Mesendoderm (in vitro differentiated cells): ENCODE measurements around the gene NXPH4.

Source experiments
- DNase-seq: peaks from one replicate; pipeline ENCODE4 v3.0.0; 2013
- H2AK5ac ChIP-seq: 2 replicates; pipeline ENCODE4 v1.6.1; 2013; ENCODE audit warnings: low read length, inconsistent platforms
- H2BK120ac ChIP-seq: 2 replicates; pipeline ENCODE4 v1.6.1; 2013; ENCODE audit warnings: low read depth, mild to moderate bottlenecking, low read length, moderate library complexity, mixed read lengths
- H2BK15ac ChIP-seq: replicated peaks from 2 replicates; pipeline ENCODE4 v1.6.1; 2013; ENCODE audit warnings: low read depth, mild to moderate bottlenecking, moderate library complexity
- H2BK5ac ChIP-seq: 2 replicates; pipeline ENCODE4 v1.6.1; 2013; ENCODE audit warnings: low read length, inconsistent platforms
- H3K18ac ChIP-seq: 2 replicates; pipeline ENCODE4 v1.6.1; 2013; ENCODE audit warnings: mild to moderate bottlenecking, low read length, mixed read lengths
- H3K23ac ChIP-seq: one replicate; pipeline ENCODE4 v1.6.1; 2013; ENCODE audit warnings: low read length
- H3K27ac ChIP-seq: 2 replicates; pipeline ENCODE4 v1.5.1; 2013; ENCODE audit warnings: low read depth, mild to moderate bottlenecking, inconsistent platforms, low read length, moderate library complexity
- H3K27me3 ChIP-seq: 2 replicates; pipeline ENCODE4 v1.6.1; 2013; ENCODE audit warnings: low read length, control low read depth, mild to moderate bottlenecking, inconsistent platforms; ENCODE audit not compliant: insufficient read depth, poor library complexity
- H3K36me3 ChIP-seq: 2 replicates; pipeline ENCODE4 v1.6.1; 2013; ENCODE audit warnings: low read length, inconsistent platforms; ENCODE audit not compliant: control insufficient read depth, insufficient read depth
- H3K4ac ChIP-seq: one replicate; pipeline ENCODE4 v1.6.1; 2013; ENCODE audit warnings: low read depth, mild to moderate bottlenecking, low read length, moderate library complexity
- H3K4me1 ChIP-seq: 2 replicates; pipeline ENCODE4 v1.6.1; 2013; ENCODE audit warnings: low read depth, low read length, inconsistent platforms; ENCODE audit not compliant: control insufficient read depth
- H3K4me2 ChIP-seq: 2 replicates; pipeline ENCODE4 v1.6.1; 2013; ENCODE audit warnings: low read length
- H3K4me3 ChIP-seq: 2 replicates; pipeline ENCODE4 v1.5.1; 2013; ENCODE audit warnings: mild to moderate bottlenecking, low read length
- H3K56ac ChIP-seq: one replicate; pipeline ENCODE4 v1.6.1; 2013; ENCODE audit warnings: low read length
- H3K79me1 ChIP-seq: 2 replicates; pipeline ENCODE4 v1.6.1; 2013; ENCODE audit warnings: low read length, inconsistent platforms
- H3K79me2 ChIP-seq: 2 replicates; pipeline ENCODE4 v1.6.1; 2013; ENCODE audit warnings: mild to moderate bottlenecking, low read length; ENCODE audit not compliant: control insufficient read depth, insufficient read depth
- H3K9ac ChIP-seq: 2 replicates; pipeline ENCODE4 v1.6.1; 2013; ENCODE audit warnings: low read length, inconsistent platforms
- H4K5ac ChIP-seq: one replicate; pipeline ENCODE4 v1.6.1; 2013; ENCODE audit warnings: low read length
- H4K8ac ChIP-seq: one replicate; pipeline ENCODE4 v1.6.1; 2013; ENCODE audit warnings: low read depth, mild to moderate bottlenecking, control low read depth, low read length, moderate library complexity
- WGBS: extraction: QIAGEN DNeasy Blood & Tissue Kit; methylation state at CpG from one replicate; pipeline ENCODE4 v1.1.7; 2013; ENCODE audit warnings: low lambda C conversion rate, missing lambda C conversion rate; ENCODE audit not compliant: insufficient coverage; ENCODE audit errors: extremely low coverage; 5-methylcytosine and 5-hydroxymethylcytosine counted together

NXPH4 gene

GRCh38 chr12:57180321-57180989 lies 36.1 kb upstream of the NXPH4 start:
- Histone ChIP-seq H3K36me3 (peaks cover 40% of the 10 kb centered on the region), H2BK15ac (no peak overlapping the region), H2AK5ac (no peak overlapping the region), H3K27me3 (no peaks in the 10 kb centered on the region), H3K56ac (no peak overlapping the region), H3K4ac (no peak overlapping the region), H4K8ac (no peak overlapping the region), H4K5ac (no peak overlapping the region), H2BK5ac (no peak overlapping the region), H3K23ac (no peak overlapping the region), H3K27ac (no peak overlapping the region), H3K79me1 (no peaks in the 10 kb centered on the region), H3K4me1 (peaks cover 3% of the 10 kb centered on the region), H3K9ac (no peak overlapping the region), H2BK120ac (no peak overlapping the region), H3K4me3 (no peak overlapping the region), H3K4me2 (no peak overlapping the region), H3K18ac (no peak overlapping the region), H3K79me2 (no peaks in the 10 kb centered on the region)
- no CpG with 5 or more reads among the region's 20 CpGs for WGBS
- DNase-seq, result no peak

GRCh38 chr12:57181072-57181471 lies 35.5 kb upstream of the NXPH4 start:
- DNase-seq, result no peak
- Histone ChIP-seq H2AK5ac (no peak overlapping the region), H2BK120ac (no peak overlapping the region), H3K4me1 (peaks cover 3% of the 10 kb centered on the region), H3K4ac (no peak overlapping the region), H3K36me3 (peaks cover 42% of the 10 kb centered on the region), H3K27me3 (no peaks in the 10 kb centered on the region), H3K23ac (no peak overlapping the region), H4K5ac (no peak overlapping the region), H3K4me2 (no peak overlapping the region), H2BK5ac (no peak overlapping the region), H3K56ac (no peak overlapping the region), H2BK15ac (no peak overlapping the region), H3K79me2 (no peaks in the 10 kb centered on the region), H3K4me3 (no peak overlapping the region), H3K27ac (no peak overlapping the region), H4K8ac (no peak overlapping the region), H3K9ac (no peak overlapping the region), H3K79me1 (no peaks in the 10 kb centered on the region), H3K18ac (no peak overlapping the region)
- no CpG with 5 or more reads among the region's 9 CpGs for WGBS

- Histone ChIP-seq H3K4me2 (no peak overlapping the region), H3K4ac (no peak overlapping the region), H3K9ac (no peak overlapping the region), H3K4me3 (no peak overlapping the region), H2BK120ac (no peak overlapping the region), H3K18ac (no peak overlapping the region), H3K23ac (no peak overlapping the region), H3K79me1 (no peaks in the 10 kb centered on the region), H3K56ac (no peak overlapping the region), H2AK5ac (no peak overlapping the region), H3K27ac (no peak overlapping the region), H4K5ac (no peak overlapping the region), H2BK15ac (no peak overlapping the region), H3K79me2 (no peaks in the 10 kb centered on the region), H2BK5ac (no peak overlapping the region), H3K36me3 (peaks cover 43% of the 10 kb centered on the region), H3K4me1 (peaks cover 3% of the 10 kb centered on the region), H3K27me3 (no peaks in the 10 kb centered on the region), H4K8ac (no peak overlapping the region)
- WGBS, result no CpG with 5 or more reads among the region's 5 CpGs
- DNase-seq, result peak; percentile 16
Measured at GRCh38 chr12:57181561-57182155, 34.9 kb upstream of the NXPH4 start.

GRCh38 chr12:57182918-57183575 lies 33.5 kb upstream of the NXPH4 start:
- no peak overlapping the region for H3K4me2 ChIP-seq
- no peak overlapping the region for H3K23ac ChIP-seq
- no CpG with 5 or more reads among the region's 13 CpGs for WGBS
- H3K9ac ChIP-seq, result peak overlapping the region; percentile 42
- H2BK15ac ChIP-seq, result no peak overlapping the region
- no peak overlapping the region for H3K56ac ChIP-seq
- no peaks in the 10 kb centered on the region for H3K79me1 ChIP-seq
- H3K79me2 ChIP-seq, result no peaks in the 10 kb centered on the region
- H3K4me3 ChIP-seq, result no peak overlapping the region
- H3K4ac ChIP-seq, result no peak overlapping the region
- no peak overlapping the region for H2BK5ac ChIP-seq
- no peak overlapping the region for H2BK120ac ChIP-seq
- H4K5ac ChIP-seq, result no peak overlapping the region
- no peaks in the 10 kb centered on the region for H3K27me3 ChIP-seq
- no peak overlapping the region for H4K8ac ChIP-seq
- H3K36me3 ChIP-seq, result peaks cover 43% of the 10 kb centered on the region
- peak; percentile 83 for DNase-seq
- no peak overlapping the region for H3K18ac ChIP-seq
- peaks cover 3% of the 10 kb centered on the region for H3K4me1 ChIP-seq
- H2AK5ac ChIP-seq, result no peak overlapping the region
- H3K27ac ChIP-seq, result no peak overlapping the region

- Histone ChIP-seq H3K4ac (no peak overlapping the region), H3K36me3 (peaks cover 41% of the 10 kb centered on the region), H3K79me1 (no peaks in the 10 kb centered on the region), H2BK5ac (no peak overlapping the region), H3K18ac (no peak overlapping the region), H4K5ac (no peak overlapping the region), H3K79me2 (no peaks in the 10 kb centered on the region), H3K4me1 (peaks cover 3% of the 10 kb centered on the region), H4K8ac (no peak overlapping the region), H2AK5ac (no peak overlapping the region), H3K56ac (no peak overlapping the region), H3K4me3 (no peak overlapping the region), H3K27me3 (no peaks in the 10 kb centered on the region), H3K4me2 (no peak overlapping the region), H3K27ac (no peak overlapping the region), H2BK15ac (no peak overlapping the region), H2BK120ac (no peak overlapping the region), H3K9ac (no peak overlapping the region), H3K23ac (no peak overlapping the region)
- DNase-seq, result no peak
- no CpG with 5 or more reads among the region's 22 CpGs for WGBS
Measured at GRCh38 chr12:57183939-57184725, 32.5 kb upstream of the NXPH4 start.
